K562 (cell line): ENCODE measurements around the gene HSF4. TPM values are rescaled to one million over a fixed set of nuclear protein-coding genes. Genes with fewer than 3 reads are reported as not detected.
A peak's percentile ranks its signal among the peaks of the same experiment; 100 is the strongest.

Experiments
- ATAC-seq: fragments of 200-7000 bp; cut with Tn5 transposase; 3 replicates; pipeline ENCODE4 v1.9.1; 2020; ENCODE audit warnings: moderate library complexity
- BruUV-seq: library from RNA; stranded (reverse); fragments of 400-500 nt; replicated peaks from 2 replicates; lab custom pipeline; 2021; lab: Mats Ljungman, UMichigan
- CTCF ChIA-PET: fragments of 300-600 bp; formaldehyde crosslinking; extraction: SDS; loops from one replicate; lab custom pipeline; 2021; ENCODE audit warnings: low intra/inter-chr PET ratio; lab: Yijun Ruan, JAX
- POLR2A ChIA-PET: fragments of 300-600, 350-650 bp; sonication (Branson Sonifier 250); formaldehyde crosslinking; extraction: SDS; loops from one replicate; lab custom pipeline; 2021; ENCODE audit warnings: antibody characterized with exemption, inconsistent platforms; lab: Yijun Ruan, JAX
- DNase-seq, 4 experiments: peaks; one replicate each; pipeline versions ENCODE4 v3.0.0 to v3.0.0-alpha.2; 2011 to 2018; ENCODE audit warnings: low spot score in 3 of 4, mixed read lengths in 3 of 4; ENCODE audit errors: extremely low read depth in 1 of 4
- FAIRE-seq: peaks from 2 replicates; lab custom pipeline; 2011; peaks lifted over from hg19 to GRCh38; lab: Jason Lieb, UNC
- H2AFZ ChIP-seq: 2 replicates; pipeline ENCODE4 v1.6.0; 2011; ENCODE audit warnings: low read depth, low read length, control low read depth, inconsistent platforms
- H3K27ac ChIP-seq: fragments of 200-600 bp; 3 replicates; pipeline ENCODE4 v1.8.0; 2011; ENCODE audit warnings: low read depth, mild to moderate bottlenecking, control low read depth, inconsistent platforms, low read length, moderate library complexity, mixed read lengths; ENCODE audit errors: extremely low read depth
- H3K27me3 ChIP-seq, 2 experiments: fragments of 300-600 bp in 1 of 2; 2 replicates in 1 of 2; 3 replicates in 1 of 2; pipeline versions ENCODE4 v1.6.0 to v1.8.0; 2011; ENCODE audit warnings: inconsistent platforms in 2 of 2, low read length in 2 of 2, mild to moderate bottlenecking in 1 of 2, mixed read lengths in 1 of 2, moderate library complexity in 1 of 2; ENCODE audit not compliant: control insufficient read depth in 2 of 2, insufficient read depth in 2 of 2
- H3K36me3 ChIP-seq: fragments of 300-600 bp; 3 replicates; pipeline ENCODE4 v1.8.0; 2011; ENCODE audit warnings: mild to moderate bottlenecking, low read length, inconsistent platforms; ENCODE audit not compliant: control insufficient read depth, insufficient read depth
- H3K4me1 ChIP-seq, 2 experiments: fragments of 200-600 bp in 1 of 2; replicated peaks in 1 of 2; 2 replicates in 1 of 2; 3 replicates in 1 of 2; pipeline versions ENCODE4 v1.5.1 to v1.8.0; 2011; ENCODE audit warnings: inconsistent platforms in 2 of 2, low read length in 2 of 2, mild to moderate bottlenecking in 1 of 2, mixed read lengths in 1 of 2, moderate library complexity in 1 of 2; ENCODE audit not compliant: control insufficient read depth in 2 of 2, insufficient read depth in 2 of 2
- H3K4me2 ChIP-seq: 2 replicates; pipeline ENCODE4 v1.6.1; 2011; ENCODE audit warnings: low read length, control low read depth, inconsistent platforms, mixed read lengths; ENCODE audit not compliant: insufficient read depth
- H3K4me3 ChIP-seq: fragments of 200-600 bp; sonication (generic), shearing (Covaris generic); 2 replicates; pipeline ENCODE4 v1.5.1; 2016; ENCODE audit warnings: control low read depth, inconsistent platforms
- H3K79me2 ChIP-seq: fragments of 200-600 bp; 3 replicates; pipeline ENCODE4 v1.8.0; 2011; ENCODE audit warnings: low read length, inconsistent platforms; ENCODE audit not compliant: control insufficient read depth, insufficient read depth
- H3K9ac ChIP-seq, 2 experiments: 2 replicates each; pipeline versions ENCODE4 v1.6.0 to v1.6.1; 2011; ENCODE audit warnings: low read depth in 2 of 2, low read length in 2 of 2, control low read depth in 1 of 2, inconsistent platforms in 1 of 2, mild to moderate bottlenecking in 1 of 2, mixed read lengths in 1 of 2; ENCODE audit not compliant: insufficient read depth in 1 of 2
- H3K9me1 ChIP-seq: one replicate; pipeline ENCODE4 v1.6.0; 2011; ENCODE audit warnings: inconsistent platforms, mild to moderate bottlenecking, low read length, moderate library complexity; ENCODE audit not compliant: control insufficient read depth, insufficient read depth
- H3K9me3 ChIP-seq: replicated peaks from 2 replicates; pipeline ENCODE4 v1.5.1; 2011; ENCODE audit warnings: low read depth, low read length, inconsistent platforms; ENCODE audit not compliant: control insufficient read depth, insufficient read depth
- H4K20me1 ChIP-seq: replicated peaks from 2 replicates; pipeline ENCODE4 v1.6.1; 2011; ENCODE audit warnings: low read length, inconsistent platforms, mixed read lengths; ENCODE audit not compliant: control insufficient read depth, insufficient read depth
- BCOR ChIP-seq: fragments of 450-650 bp; IDR thresholded peaks from 2 replicates; pipeline ENCODE4 v1.6.1; 2016
- CHCHD3 ChIP-seq: fragments of 250-450 bp; sonication (Bioruptor Pico); IDR thresholded peaks from 2 replicates; pipeline ENCODE4 v2.1.2; 2022; ENCODE audit warnings: mild to moderate bottlenecking
- FOSL1 ChIP-seq: fragments of 200-800 bp; sonication (Bioruptor generic); conservative IDR thresholded peaks from 2 replicates; pipeline ENCODE4 v1.6.1; 2016; ENCODE audit warnings: missing genetic modification characterization, missing compliant biosample characterization
- HEY1 ChIP-seq: fragments of 250-450 bp; sonication (Bioruptor Pico); IDR thresholded peaks from 2 replicates; pipeline ENCODE4 v1.5.0; 2020; ENCODE audit warnings: mild to moderate bottlenecking, moderate library complexity, borderline replicate concordance
- HNRNPUL1 ChIP-seq: fragments of 200-400 bp; formaldehyde crosslinking; IDR thresholded peaks from 2 replicates; pipeline ENCODE4 v1.6.1; 2017; ENCODE audit warnings: low read length
- HSF4 ChIP-seq: fragments of 250-450 bp; sonication (Bioruptor Pico); IDR thresholded peaks from 2 replicates; pipeline ENCODE4 v2.1.2; 2022; ENCODE audit warnings: mild to moderate bottlenecking, moderate library complexity, borderline replicate concordance
- KAT7 ChIP-seq: sonication (generic); formaldehyde crosslinking; IDR thresholded peaks from 2 replicates; pipeline ENCODE4 v1.8.0; 2022; ENCODE audit warnings: missing genetic modification reagents, mild to moderate bottlenecking, borderline replicate concordance
- KLF16 ChIP-seq: IDR thresholded peaks from 2 replicates; pipeline ENCODE4 v1.6.1; 2016; ENCODE audit warnings: antibody characterized with exemption
- LEF1 ChIP-seq: fragments of 450-650 bp; IDR thresholded peaks from 2 replicates; pipeline ENCODE4 v1.6.1; 2016; ENCODE audit warnings: mild to moderate bottlenecking
- NCOR1 ChIP-seq: fragments of 450-650 bp; IDR thresholded peaks from 2 replicates; pipeline ENCODE4 v1.6.1; 2016; ENCODE audit warnings: mild to moderate bottlenecking, moderate library complexity
- NEUROD1 ChIP-seq: fragments of 150-350 bp; IDR thresholded peaks from 2 replicates; pipeline ENCODE4 v1.6.1; 2014; ENCODE audit warnings: borderline replicate concordance, low read length, low read depth; ENCODE audit not compliant: partially characterized antibody
- POU5F1 ChIP-seq: fragments of 150-350 bp; IDR thresholded peaks from 2 replicates; pipeline ENCODE4 v1.6.1; 2014; ENCODE audit warnings: borderline replicate concordance, low read length, low read depth, mild to moderate bottlenecking; ENCODE audit not compliant: partially characterized antibody
- RAD21 ChIP-seq, 2 experiments: fragments of 250-450 bp in 1 of 2; fragments of 450-650 bp in 1 of 2; sonication (Bioruptor Pico) in 1 of 2; formaldehyde crosslinking in 1 of 2; IDR thresholded peaks in 1 of 2; conservative IDR thresholded peaks in 1 of 2; 2 replicates each; pipeline versions ENCODE4 v1.4.0 to v1.8.0; 2020 to 2022; ENCODE audit warnings: mild to moderate bottlenecking in 2 of 2, moderate library complexity in 1 of 2
- RFX1 ChIP-seq: fragments of 450-650 bp; IDR thresholded peaks from 2 replicates; pipeline ENCODE4 v1.6.1; 2016; ENCODE audit warnings: mild to moderate bottlenecking, moderate library complexity
- SPI1 ChIP-seq: IDR thresholded peaks from 2 replicates; pipeline ENCODE4 v1.6.1; 2011; ENCODE audit warnings: low read depth, low read length, control low read depth, borderline replicate concordance
- ZEB2 ChIP-seq: fragments of 450-650 bp; IDR thresholded peaks from 2 replicates; pipeline ENCODE4 v1.6.1; 2016
- ZKSCAN1 ChIP-seq: fragments of 150-350 bp; IDR thresholded peaks from 2 replicates; pipeline ENCODE4 v1.6.1; 2016; ENCODE audit warnings: low read depth, low read length
- ZZZ3 ChIP-seq: fragments of 450-650 bp; IDR thresholded peaks from 2 replicates; pipeline ENCODE4 v1.6.1; 2016; ENCODE audit warnings: antibody characterized with exemption, mild to moderate bottlenecking, moderate library complexity
- WGBS: fragments of 100-300 bp; shearing (Covaris generic); methylation state at CpG from one replicate; pipeline ENCODE4 v1.1.6; 2016; ENCODE audit warnings: low coverage, mixed read lengths; ENCODE audit not compliant: insufficient coverage; ENCODE audit errors: missing lambda C conversion rate; 5-methylcytosine and 5-hydroxymethylcytosine counted together
- in situ Hi-C: fragments of 300-500 bp; cut with MboI; formaldehyde crosslinking; loops from 4 replicates; pipeline ENCODE4 v1.15.0; 2018; ENCODE audit warnings: inconsistent platforms, mixed read lengths
- intact Hi-C: fragments of 100-400 bp; cut with micrococcal nuclease; formaldehyde crosslinking; loops from 2 replicates; pipeline ENCODE4 v1.14.2; 2022
- polyA plus RNA-seq, 8 experiments: library from polyadenylated mRNA; depleted of rRNA in 4 of 8; stranded (reverse) in 5 of 8; unstranded in 3 of 8; fragments of >200 nt; fragmentation: Nextera tagmentation in 2 of 8; fragmentation: Illumina TruSeq in 1 of 8; extraction: Ambion mirVana in 2 of 8; extraction: Trizol in 1 of 8; gene quantifications; 2 replicates each; pipeline versions ENCODE4 v1.2.1 to v1.2.3, GENCODE V29; 2011 to 2014; ENCODE audit warnings: inconsistent platforms in 1 of 8, missing spikeins in 1 of 8
- total RNA-seq, 7 experiments: library from RNA; depleted of rRNA in 6 of 7; stranded (reverse); fragments of >200 nt in 6 of 7; fragmentation: Illumina TruSeq in 2 of 7; extraction: Trizol in 2 of 7; gene quantifications; 2 replicates each; pipeline versions ENCODE4 v1.2.1 to v1.2.3, GENCODE V29; 2011 to 2021; ENCODE audit warnings: low replicate concordance in 1 of 7
- TF ChIP-seq, protein P1 (sequence below), 2 experiments: fragments of 250-450 bp in 1 of 2; fragments of 450-650 bp in 1 of 2; sonication (Bioruptor Pico) in 1 of 2; IDR thresholded peaks; 2 replicates each; pipeline versions ENCODE4 v1.6.1 to v1.8.0; 2016 to 2021; ENCODE audit warnings: mild to moderate bottlenecking in 2 of 2, moderate library complexity in 2 of 2, missing compliant biosample characterization in 1 of 2, missing genetic modification characterization in 1 of 2
- TF ChIP-seq, protein P2 (sequence below): sonication (generic); formaldehyde crosslinking; IDR thresholded peaks from 2 replicates; pipeline ENCODE4 v1.8.1; 2023; ENCODE audit warnings: missing genetic modification reagents, mild to moderate bottlenecking, borderline replicate concordance

Gene HSF4
- total and polyA plus RNA-seq, 9 of the 15 experiments (the other 6 are each of a cell fraction or from before 2014, with no cell fraction given): 0.50 to 35.4 (median 8.8) TPM; not detected in 1

DNA sequence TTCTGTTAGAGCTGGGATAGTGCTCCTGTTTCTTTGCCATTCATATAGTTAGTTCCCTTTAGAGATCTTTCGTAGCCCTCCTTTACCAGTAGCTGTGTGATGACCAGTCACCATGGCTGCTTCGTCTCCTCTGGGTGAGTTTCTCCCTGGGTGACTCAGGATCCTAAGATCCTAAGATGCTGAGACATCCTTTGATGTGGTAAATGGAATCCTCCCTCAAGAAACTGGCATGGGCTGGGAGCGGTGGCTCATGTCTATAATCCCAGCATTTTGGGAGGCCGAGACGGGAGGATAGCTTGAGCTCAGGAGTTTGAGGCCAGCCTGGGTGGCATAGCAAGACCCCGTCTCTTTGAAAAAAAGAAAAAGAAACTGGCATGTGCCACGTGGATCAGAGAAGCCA lies 48.9 kb upstream of the HSF4 start:
- no peak for DNase-seq
- Histone ChIP-seq H3K4me2 (no peak overlapping the region), H2AFZ (no peak overlapping the region), H3K9me1 (no peaks in the 10 kb centered on the region), H3K4me3 (no peak overlapping the region), H3K9me3 (no peaks in the 10 kb centered on the region), H3K27ac (no peak overlapping the region), H3K9ac (peak overlapping the region in 1 of 2 experiments; percentile 61; a peak in 1 of 4 replicates), H3K79me2 (peaks cover 59% of the 10 kb centered on the region), H3K4me1 (peaks cover 12 to 18% of the 10 kb centered on the region in 2 experiments; a peak in 3 of 5 replicates), H3K36me3 (peaks cover 44% of the 10 kb centered on the region), H4K20me1 (peaks cover 3% of the 10 kb centered on the region; the same call in 1 of the 2 replicates), H3K27me3 (no peaks in the 10 kb centered on the region)
- WGBS: 70% methylated on average over 6 of the region's 7 CpGs
- BruUV-seq: no TSS peak
- ChIA-PET CTCF (no interaction called here), POLR2A (interaction anchor here (1.6 kb wide), 1 partner anchor 11 kb away, joined by 3 read pairs; no protein-coding TSS in a partner anchor)
- in situ Hi-C loops (no loop called here), intact Hi-C loops (no loop called here)
- no peak for FAIRE-seq
- no peak for ATAC-seq
- TF ChIP-seq NCOR1 (no peak), LEF1 (0 out of 2 replicates have a peak, but pooled peaks have one; percentile 40), HSF4 (CRISPR knock-in tag) (no peak), CHCHD3 (CRISPR knock-in tag) (no peak), ZEB2 (no peak), RAD21 (CRISPR knock-in tag; conservative IDR thresholded peaks at IDR 0.05 in 1 of 2, IDR thresholded peaks at IDR 0.05 in 1 of 2) (no peak), SPI1 (0 out of 2 replicates have a peak, but pooled peaks have one; percentile 3), HNRNPUL1 (no peak), KLF16 (no peak), ZZZ3 (no peak), NEUROD1 (no peak), POU5F1 (no peak), HEY1 (CRISPR knock-in tag) (no peak), KAT7 (no peak), RFX1 (no peak), FOSL1 (tag) (peak; percentile 46; the same call in 1 of the 2 replicates), BCOR (no peak), ZKSCAN1 (no peak)
- TF ChIP-seq, protein P1, sequence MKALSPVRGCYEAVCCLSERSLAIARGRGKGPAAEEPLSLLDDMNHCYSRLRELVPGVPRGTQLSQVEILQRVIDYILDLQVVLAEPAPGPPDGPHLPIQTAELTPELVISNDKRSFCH (CRISPR knock-in tag; IDR thresholded peaks at IDR 0.05): no peak
- TF ChIP-seq, protein P1 (tag; IDR thresholded peaks at IDR 0.05): no peak
- TF ChIP-seq, protein P2, sequence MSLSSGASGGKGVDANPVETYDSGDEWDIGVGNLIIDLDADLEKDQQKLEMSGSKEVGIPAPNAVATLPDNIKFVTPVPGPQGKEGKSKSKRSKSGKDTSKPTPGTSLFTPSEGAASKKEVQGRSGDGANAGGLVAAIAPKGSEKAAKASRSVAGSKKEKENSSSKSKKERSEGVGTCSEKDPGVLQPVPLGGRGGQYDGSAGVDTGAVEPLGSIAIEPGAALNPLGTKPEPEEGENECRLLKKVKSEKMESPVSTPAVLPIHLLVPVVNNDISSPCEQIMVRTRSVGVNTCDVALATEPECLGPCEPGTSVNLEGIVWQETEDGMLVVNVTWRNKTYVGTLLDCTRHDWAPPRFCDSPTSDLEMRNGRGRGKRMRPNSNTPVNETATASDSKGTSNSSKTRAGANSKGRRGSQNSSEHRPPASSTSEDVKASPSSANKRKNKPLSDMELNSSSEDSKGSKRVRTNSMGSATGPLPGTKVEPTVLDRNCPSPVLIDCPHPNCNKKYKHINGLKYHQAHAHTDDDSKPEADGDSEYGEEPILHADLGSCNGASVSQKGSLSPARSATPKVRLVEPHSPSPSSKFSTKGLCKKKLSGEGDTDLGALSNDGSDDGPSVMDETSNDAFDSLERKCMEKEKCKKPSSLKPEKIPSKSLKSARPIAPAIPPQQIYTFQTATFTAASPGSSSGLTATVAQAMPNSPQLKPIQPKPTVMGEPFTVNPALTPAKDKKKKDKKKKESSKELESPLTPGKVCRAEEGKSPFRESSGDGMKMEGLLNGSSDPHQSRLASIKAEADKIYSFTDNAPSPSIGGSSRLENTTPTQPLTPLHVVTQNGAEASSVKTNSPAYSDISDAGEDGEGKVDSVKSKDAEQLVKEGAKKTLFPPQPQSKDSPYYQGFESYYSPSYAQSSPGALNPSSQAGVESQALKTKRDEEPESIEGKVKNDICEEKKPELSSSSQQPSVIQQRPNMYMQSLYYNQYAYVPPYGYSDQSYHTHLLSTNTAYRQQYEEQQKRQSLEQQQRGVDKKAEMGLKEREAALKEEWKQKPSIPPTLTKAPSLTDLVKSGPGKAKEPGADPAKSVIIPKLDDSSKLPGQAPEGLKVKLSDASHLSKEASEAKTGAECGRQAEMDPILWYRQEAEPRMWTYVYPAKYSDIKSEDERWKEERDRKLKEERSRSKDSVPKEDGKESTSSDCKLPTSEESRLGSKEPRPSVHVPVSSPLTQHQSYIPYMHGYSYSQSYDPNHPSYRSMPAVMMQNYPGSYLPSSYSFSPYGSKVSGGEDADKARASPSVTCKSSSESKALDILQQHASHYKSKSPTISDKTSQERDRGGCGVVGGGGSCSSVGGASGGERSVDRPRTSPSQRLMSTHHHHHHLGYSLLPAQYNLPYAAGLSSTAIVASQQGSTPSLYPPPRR (CRISPR knock-in tag): no peak
